ENCODE measurements around the gene EXOC6B.

The EXOC6B gene

GRCh38 chr2:72210470-72210869 lies 615.4 kb downstream of the EXOC6B start:
- DNase-seq (ENCODE audit: low spot score) = no peak

GRCh38 chr2:72208225-72208624 lies 617.6 kb downstream of the EXOC6B start:
- no peak for DNase-seq (ENCODE audit: low spot score)

- DNase-seq (ENCODE audit: low spot score) = no peak
Measured at GRCh38 chr2:72207334-72207733, 618.5 kb downstream of the EXOC6B start.

GRCh38 chr2:72205504-72205881 lies 620.3 kb downstream of the EXOC6B start:
- DNase-seq (ENCODE audit: low spot score) = no peak

- DNase-seq (ENCODE audit: low spot score) = no peak
Measured at GRCh38 chr2:72204786-72205503, 620.9 kb downstream of the EXOC6B start.

GRCh38 chr2:72204156-72204785 lies 621.6 kb downstream of the EXOC6B start:
- no peak for DNase-seq (ENCODE audit: low spot score)

GRCh38 chr2:72198532-72199241 lies 627.1 kb downstream of the EXOC6B start:
- no peak for DNase-seq (ENCODE audit: low spot score)

GRCh38 chr2:72193723-72194122 lies 632.1 kb downstream of the EXOC6B start:
- DNase-seq (ENCODE audit: low spot score) = no peak

- no peak for DNase-seq (ENCODE audit: low spot score)
Measured at GRCh38 chr2:72191441-72191840, 634.4 kb downstream of the EXOC6B start.

- DNase-seq (ENCODE audit: low spot score) = no peak
Measured at GRCh38 chr2:72185206-72185605, 640.6 kb downstream of the EXOC6B start.

GRCh38 chr2:72183466-72183865 lies 642.4 kb downstream of the EXOC6B start:
- no peak for DNase-seq (ENCODE audit: low spot score)

GRCh38 chr2:72183016-72183415 lies 642.8 kb downstream of the EXOC6B start:
- no peak for DNase-seq (ENCODE audit: low spot score)

GRCh38 chr2:72182547-72182946 lies 643.3 kb downstream of the EXOC6B start:
- DNase-seq (ENCODE audit: low spot score) = no peak

GRCh38 chr2:72181616-72182015 lies 644.2 kb downstream of the EXOC6B start:
- DNase-seq (ENCODE audit: low spot score) = no peak

- DNase-seq (ENCODE audit: low spot score) = no peak
Measured at GRCh38 chr2:72180351-72180750, 645.5 kb downstream of the EXOC6B start.

GRCh38 chr2:72178551-72178950 lies 647.3 kb downstream of the EXOC6B start:
- no peak for DNase-seq (ENCODE audit: low spot score)

- no peak for DNase-seq (ENCODE audit: low spot score)
Measured at GRCh38 chr2:72176281-72176680, 649.6 kb downstream of the EXOC6B start.

GRCh38 chr2:72175636-72176035 lies 650.2 kb downstream of the EXOC6B start:
- DNase-seq (ENCODE audit: low spot score) = no peak

GRCh38 chr2:72173640-72174321 lies 652.1 kb downstream of the EXOC6B start:
- no peak for DNase-seq (ENCODE audit: low spot score)

GRCh38 chr2:72172478-72172877 lies 653.4 kb downstream of the EXOC6B start:
- no peak for DNase-seq (ENCODE audit: low spot score)

GRCh38 chr2:72166279-72166678 lies 659.6 kb downstream of the EXOC6B start:
- DNase-seq (ENCODE audit: low spot score) = no peak

GRCh38 chr2:72165792-72166191 lies 660.0 kb downstream of the EXOC6B start:
- DNase-seq (ENCODE audit: low spot score) = no peak

GRCh38 chr2:72162574-72162973 lies 663.3 kb downstream of the EXOC6B start:
- no peak for DNase-seq (ENCODE audit: low spot score)

All from hematopoietic multipotent progenitor cell treated with erythropoietin and hydrocortisone succinate and interleukin-3 and kit ligand, for 17 days (in vitro differentiated cells).